IMR-90 (cell line): ENCODE results near the gene EPSTI1. TPM values are rescaled to one million over a fixed set of nuclear protein-coding genes. Genes with fewer than 3 reads are reported as not detected.

Experiments used
- ATAC-seq: fragments of 200-7000 bp; cut with Tn5 transposase; 2 replicates; pipeline ENCODE4 v1.9.1; 2020; ENCODE audit warnings: low read depth, mild to moderate bottlenecking, moderate library complexity
- BruUV-seq: library from RNA; stranded (reverse); fragments of 400-500 nt; replicated peaks from 2 replicates; lab custom pipeline; 2021; lab: Mats Ljungman, UMichigan
- CTCF ChIA-PET: fragments of 300-600 bp; formaldehyde crosslinking; extraction: SDS; loops from one replicate; lab custom pipeline; 2021; ENCODE audit warnings: antibody characterized with exemption; lab: Yijun Ruan, JAX
- POLR2A ChIA-PET: fragments of 300-600 bp; sonication (Branson Sonifier 250); formaldehyde crosslinking; loops from one replicate; lab custom pipeline; 2022; ENCODE audit warnings: antibody characterized with exemption; ENCODE audit not compliant: unreplicated experiment; lab: Charles Lee
- DNase-seq: peaks from one replicate; pipeline ENCODE4 v3.0.0; 2013
- H2AFZ ChIP-seq: replicated peaks from 2 replicates; pipeline ENCODE3; 2013; ENCODE audit warnings: low read length, mild to moderate bottlenecking; ENCODE audit not compliant: poor library complexity
- H2AK5ac ChIP-seq: 2 replicates; pipeline ENCODE4 v1.6.1; 2013; ENCODE audit warnings: low read depth, low read length, inconsistent platforms
- H2AK9ac ChIP-seq: replicated peaks from 2 replicates; pipeline ENCODE3; 2013; ENCODE audit warnings: mild to moderate bottlenecking, low read depth, low read length, moderate library complexity; ENCODE audit not compliant: poor library complexity
- H2BK120ac ChIP-seq: 2 replicates; pipeline ENCODE4 v1.6.1; 2013; ENCODE audit warnings: low read depth, low read length, inconsistent platforms
- H2BK15ac ChIP-seq: 3 replicates; pipeline ENCODE4 v1.6.1; 2013; ENCODE audit warnings: low read depth, low read length, inconsistent platforms
- H2BK20ac ChIP-seq: 2 replicates; pipeline ENCODE4 v1.6.1; 2013; ENCODE audit warnings: low read depth, mild to moderate bottlenecking, inconsistent platforms, low read length, moderate library complexity
- H2BK5ac ChIP-seq: 2 replicates; pipeline ENCODE4 v1.6.1; 2013; ENCODE audit warnings: mild to moderate bottlenecking, low read depth, low read length, inconsistent platforms; ENCODE audit not compliant: poor library complexity, severe bottlenecking
- H3K14ac ChIP-seq: replicated peaks from 2 replicates; pipeline ENCODE4 v1.6.1; 2013; ENCODE audit warnings: low read depth, low read length, inconsistent platforms
- H3K18ac ChIP-seq: 2 replicates; pipeline ENCODE4 v1.6.1; 2013; ENCODE audit warnings: low read depth, low read length, control low read depth
- H3K23ac ChIP-seq: 2 replicates; pipeline ENCODE4 v1.6.1; 2013; ENCODE audit warnings: low read depth, low read length, inconsistent platforms
- H3K27ac ChIP-seq: 2 replicates; pipeline ENCODE4 v1.5.1; 2013; ENCODE audit warnings: mild to moderate bottlenecking, control low read depth, low read length; ENCODE audit not compliant: insufficient read depth
- H3K27me3 ChIP-seq: 2 replicates; pipeline ENCODE4 v1.6.1; 2013; ENCODE audit warnings: low read length; ENCODE audit not compliant: control insufficient read depth, insufficient read depth
- H3K36me3 ChIP-seq: 2 replicates; pipeline ENCODE4 v1.6.1; 2013; ENCODE audit warnings: low read length, mixed read lengths; ENCODE audit not compliant: control insufficient read depth, insufficient read depth
- H3K4ac ChIP-seq: 2 replicates; pipeline ENCODE4 v1.6.1; 2013; ENCODE audit warnings: low read depth, low read length, inconsistent platforms
- H3K4me1 ChIP-seq: 2 replicates; pipeline ENCODE4 v1.6.1; 2013; ENCODE audit warnings: low read length, mixed read lengths; ENCODE audit not compliant: control insufficient read depth, insufficient read depth
- H3K4me2 ChIP-seq: 2 replicates; pipeline ENCODE4 v1.6.1; 2013; ENCODE audit warnings: low read depth, mild to moderate bottlenecking, control low read depth, low read length, moderate library complexity
- H3K4me3 ChIP-seq: 2 replicates; pipeline ENCODE4 v1.5.1; 2013; ENCODE audit warnings: low read depth, mild to moderate bottlenecking, control low read depth, low read length, moderate library complexity; ENCODE audit not compliant: insufficient read depth
- H3K56ac ChIP-seq: 2 replicates; pipeline ENCODE4 v1.6.1; 2013; ENCODE audit warnings: low read length, inconsistent platforms; ENCODE audit not compliant: insufficient read depth; ENCODE audit errors: extremely low read depth
- H3K79me1 ChIP-seq, 2 experiments: 2 replicates each; pipeline ENCODE4 v1.6.1; 2013; ENCODE audit warnings: low read length in 2 of 2, inconsistent platforms in 1 of 2, low read depth in 1 of 2
- H3K9ac ChIP-seq: 2 replicates; pipeline ENCODE4 v1.6.1; 2013; ENCODE audit warnings: low read depth, low read length, control low read depth
- H3K9me1 ChIP-seq: 2 replicates; pipeline ENCODE4 v1.6.1; 2013; ENCODE audit warnings: low read length, inconsistent platforms; ENCODE audit not compliant: insufficient read depth
- H3K9me3 ChIP-seq: 2 replicates; pipeline ENCODE4 v1.6.1; 2013; ENCODE audit warnings: low read length; ENCODE audit not compliant: control insufficient read depth, insufficient read depth
- H4K20me1 ChIP-seq: 2 replicates; pipeline ENCODE4 v1.6.1; 2013; ENCODE audit warnings: low read length, inconsistent platforms; ENCODE audit not compliant: insufficient read depth
- H4K5ac ChIP-seq: 2 replicates; pipeline ENCODE4 v1.6.1; 2013; ENCODE audit warnings: mild to moderate bottlenecking, low read depth, low read length, control low read depth
- H4K8ac ChIP-seq, 2 experiments: 2 replicates each; pipeline ENCODE4 v1.6.1; 2013; ENCODE audit warnings: low read depth in 2 of 2, low read length in 2 of 2, control low read depth in 1 of 2, inconsistent platforms in 1 of 2
- H4K91ac ChIP-seq: 2 replicates; pipeline ENCODE4 v1.6.1; 2013; ENCODE audit warnings: low read depth, low read length, inconsistent platforms; ENCODE audit not compliant: insufficient read depth
- BHLHE40 ChIP-seq: fragments of 150-350 bp; IDR thresholded peaks from 2 replicates; pipeline ENCODE4 v1.6.1; 2016; ENCODE audit warnings: mild to moderate bottlenecking, low read depth, low read length
- MXI1 ChIP-seq: IDR thresholded peaks from 2 replicates; pipeline ENCODE4 v1.6.1; 2012; ENCODE audit warnings: low read depth, mild to moderate bottlenecking, low read length, moderate library complexity, borderline replicate concordance
- RAD21 ChIP-seq: IDR thresholded peaks from 2 replicates; pipeline ENCODE4 v1.6.1; 2012; ENCODE audit warnings: low read length, improper control_type of control experiment
- RCOR1 ChIP-seq: IDR thresholded peaks from 2 replicates; pipeline ENCODE4 v1.6.1; 2012; ENCODE audit warnings: mild to moderate bottlenecking, low read length, improper control_type of control experiment; ENCODE audit not compliant: insufficient replicate concordance
- SMC3 ChIP-seq: fragments of 150-350 bp; IDR thresholded peaks from 2 replicates; pipeline ENCODE4 v1.6.1; 2016; ENCODE audit warnings: low read depth, mild to moderate bottlenecking, antibody characterized with exemption, low read length, moderate library complexity
- WGBS, 2 experiments: methylation state at CpG; one replicate each; pipeline versions ENCODE4 v1.1.5 to v1.1.7; 2013; ENCODE audit warnings: missing lambda C conversion rate in 2 of 2; ENCODE audit not compliant: insufficient read length in 1 of 2; ENCODE audit errors: extremely low coverage in 2 of 2; 5-methylcytosine and 5-hydroxymethylcytosine counted together
- dilution Hi-C: fragments of 300-500 bp; cut with HindIII; formaldehyde crosslinking; loops from one replicate; pipeline ENCODE4 v1.14.3; 2018; ENCODE audit warnings: low sequenced_read_pairs; ENCODE audit not compliant: unreplicated experiment
- in situ Hi-C: fragments of 300-500 bp; cut with MboI; formaldehyde crosslinking; loops from 3 replicates; pipeline ENCODE4 v1.14.3; 2019; ENCODE audit warnings: low sequenced_read_pairs, inconsistent platforms, mixed read lengths
- intact Hi-C: fragments of 100-400 bp; cut with micrococcal nuclease; formaldehyde crosslinking; loops from 2 replicates; pipeline ENCODE4 v1.10.0; 2022
- polyA plus RNA-seq, 3 experiments: library from polyadenylated mRNA; depleted of rRNA; stranded (reverse); fragments of >200 nt; gene quantifications; 2 replicates each; pipeline ENCODE4 v1.2.3, GENCODE V29; 2012; ENCODE audit warnings: low replicate concordance in 1 of 3
- total RNA-seq: library from RNA; depleted of rRNA; stranded (reverse); fragments of >200 nt; gene quantifications from 2 replicates; pipeline ENCODE4 v1.2.3, GENCODE V29; 2012
- TF ChIP-seq, protein P1 (sequence below): conservative IDR thresholded peaks from 2 replicates; pipeline ENCODE4 v1.5.1; 2012; ENCODE audit warnings: mild to moderate bottlenecking, low read depth, low read length, improper control_type of control experiment
- TF ChIP-seq, protein P2 (sequence below): fragments of 150-350 bp; IDR thresholded peaks from 2 replicates; pipeline ENCODE4 v1.6.1; 2016; ENCODE audit warnings: low read depth, mild to moderate bottlenecking, low read length, moderate library complexity, borderline replicate concordance

EPSTI1 gene
- total and polyA plus RNA-seq, 2 of the 4 experiments (the other 2 are of a cell fraction), result 0.90 to 1.6 TPM

DNA sequence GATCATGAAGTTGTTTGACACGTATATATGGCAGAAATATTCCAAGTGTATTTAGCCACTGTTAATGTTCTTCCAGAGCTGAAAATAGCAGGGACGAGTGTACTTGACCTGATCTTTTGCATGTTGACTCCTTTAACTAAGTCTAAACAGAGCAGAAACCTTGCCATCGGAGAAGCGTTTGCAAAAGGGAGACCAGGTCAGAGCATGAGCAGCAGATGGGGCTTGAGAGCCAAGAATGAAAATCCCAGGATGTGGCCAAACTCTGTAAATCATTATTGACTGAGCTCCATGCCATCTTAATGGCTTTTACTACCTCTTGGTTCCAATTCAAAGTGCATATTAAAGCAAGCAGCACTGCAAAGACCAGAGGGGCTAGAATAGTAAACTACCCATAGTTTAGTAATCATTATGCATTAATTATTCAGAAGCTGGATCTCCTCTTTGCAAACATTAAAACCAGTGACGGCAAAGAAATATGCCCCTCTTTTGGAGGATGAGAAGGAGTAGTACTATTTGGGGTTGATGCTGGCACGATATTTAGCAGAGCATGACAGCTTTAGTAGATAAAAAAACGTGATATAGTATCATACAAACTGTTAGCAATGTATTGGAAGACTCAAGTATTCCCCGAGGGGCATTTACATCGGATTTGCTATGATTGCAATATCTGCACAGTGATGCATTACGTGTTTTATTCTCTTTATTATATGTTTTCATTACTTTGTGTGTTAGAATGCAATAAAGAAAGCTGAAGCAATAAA is 154.9 kb downstream of the EPSTI1 start:
- Histone ChIP-seq H3K9ac (no peak overlapping the region), H4K8ac (no peak overlapping the region), H3K36me3 (no peaks in the 10 kb centered on the region), H3K23ac (no peak overlapping the region), H3K4me2 (peak overlapping the region; percentile 6; the same call in 1 of the 2 replicates), H3K9me1 (no peaks in the 10 kb centered on the region; the same call in 1 of the 2 replicates), H3K27me3 (peaks cover 2% of the 10 kb centered on the region), H2BK15ac (peak overlapping the region; percentile 10; the same call in 1 of the 3 replicates), H2AK9ac (no peak overlapping the region), H3K14ac (no peak overlapping the region), H4K5ac (no peak overlapping the region), H3K18ac (0 out of 2 replicates have a peak overlapping the region, but pooled peaks have one; percentile 3), H4K91ac (peak overlapping the region; percentile 57; the same call in 1 of the 2 replicates), H2AK5ac (no peak overlapping the region), H2AFZ (no peak overlapping the region), H3K27ac (no peak overlapping the region), H3K9me3 (no peaks in the 10 kb centered on the region), H3K56ac (no peak overlapping the region), H2BK5ac (no peak overlapping the region), H3K79me1 (no peaks in the 10 kb centered on the region), H4K20me1 (no peaks in the 10 kb centered on the region), H2BK20ac (0 out of 2 replicates have a peak overlapping the region, but pooled peaks have one; percentile 16), H3K4me3 (no peak overlapping the region), H2BK120ac (0 out of 2 replicates have a peak overlapping the region, but pooled peaks have one; percentile 4), H3K4me1 (peaks cover 2% of the 10 kb centered on the region; the same call in 1 of the 2 replicates), H3K4ac (no peak overlapping the region)
- ATAC-seq, result peak; percentile 70
- peak; percentile 51 for DNase-seq
- CTCF ChIA-PET, result interaction anchor here (0.9 to 1.2 kb wide), 2 partner anchors 13 to 22 kb away, joined by 3 read pairs; no protein-coding TSS in a partner anchor
- BruUV-seq, result no TSS peak
- intact Hi-C loops, result loop anchor here (2.0 to 10.0 kb wide), 4 partner anchors 172 to 1038 kb away; no protein-coding TSS in a partner anchor
- dilution Hi-C loops, result no loop called here
- POLR2A ChIA-PET, result interaction anchor here (0.6 kb wide), 1 partner anchor 1901 kb away, joined by 7 read pairs; no protein-coding TSS in a partner anchor
- in situ Hi-C loops, result no loop called here
- TF ChIP-seq RCOR1 (no peak), BHLHE40 (no peak), SMC3 (peak; percentile 32; the same call in 1 of the 2 replicates), MXI1 (no peak), RAD21 (peak; percentile 59)
- TF ChIP-seq, protein P1, sequence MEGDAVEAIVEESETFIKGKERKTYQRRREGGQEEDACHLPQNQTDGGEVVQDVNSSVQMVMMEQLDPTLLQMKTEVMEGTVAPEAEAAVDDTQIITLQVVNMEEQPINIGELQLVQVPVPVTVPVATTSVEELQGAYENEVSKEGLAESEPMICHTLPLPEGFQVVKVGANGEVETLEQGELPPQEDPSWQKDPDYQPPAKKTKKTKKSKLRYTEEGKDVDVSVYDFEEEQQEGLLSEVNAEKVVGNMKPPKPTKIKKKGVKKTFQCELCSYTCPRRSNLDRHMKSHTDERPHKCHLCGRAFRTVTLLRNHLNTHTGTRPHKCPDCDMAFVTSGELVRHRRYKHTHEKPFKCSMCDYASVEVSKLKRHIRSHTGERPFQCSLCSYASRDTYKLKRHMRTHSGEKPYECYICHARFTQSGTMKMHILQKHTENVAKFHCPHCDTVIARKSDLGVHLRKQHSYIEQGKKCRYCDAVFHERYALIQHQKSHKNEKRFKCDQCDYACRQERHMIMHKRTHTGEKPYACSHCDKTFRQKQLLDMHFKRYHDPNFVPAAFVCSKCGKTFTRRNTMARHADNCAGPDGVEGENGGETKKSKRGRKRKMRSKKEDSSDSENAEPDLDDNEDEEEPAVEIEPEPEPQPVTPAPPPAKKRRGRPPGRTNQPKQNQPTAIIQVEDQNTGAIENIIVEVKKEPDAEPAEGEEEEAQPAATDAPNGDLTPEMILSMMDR, result peak; percentile 49
- TF ChIP-seq, protein P2, sequence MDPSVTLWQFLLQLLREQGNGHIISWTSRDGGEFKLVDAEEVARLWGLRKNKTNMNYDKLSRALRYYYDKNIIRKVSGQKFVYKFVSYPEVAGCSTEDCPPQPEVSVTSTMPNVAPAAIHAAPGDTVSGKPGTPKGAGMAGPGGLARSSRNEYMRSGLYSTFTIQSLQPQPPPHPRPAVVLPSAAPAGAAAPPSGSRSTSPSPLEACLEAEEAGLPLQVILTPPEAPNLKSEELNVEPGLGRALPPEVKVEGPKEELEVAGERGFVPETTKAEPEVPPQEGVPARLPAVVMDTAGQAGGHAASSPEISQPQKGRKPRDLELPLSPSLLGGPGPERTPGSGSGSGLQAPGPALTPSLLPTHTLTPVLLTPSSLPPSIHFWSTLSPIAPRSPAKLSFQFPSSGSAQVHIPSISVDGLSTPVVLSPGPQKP, result no peak
- 18% methylated on average over 4 of the region's 10 CpGs; no CpG with 5 or more reads in 1 of the 2 experiments for WGBS, 2 experiments
